Fibroblast of skin of right quadriceps (primary cell): Measurements from ENCODE around the gene EGR2.
"Not testable (repeated sequence)": the region's sequence is repeated elsewhere in the genome, so short reads cannot be mapped to it uniquely, and the experiment has no call there.

Experiments
- DNase-seq: peaks from one replicate; pipeline ENCODE4 v3.0.0-alpha.2; 2013

EGR2 gene

DNA sequence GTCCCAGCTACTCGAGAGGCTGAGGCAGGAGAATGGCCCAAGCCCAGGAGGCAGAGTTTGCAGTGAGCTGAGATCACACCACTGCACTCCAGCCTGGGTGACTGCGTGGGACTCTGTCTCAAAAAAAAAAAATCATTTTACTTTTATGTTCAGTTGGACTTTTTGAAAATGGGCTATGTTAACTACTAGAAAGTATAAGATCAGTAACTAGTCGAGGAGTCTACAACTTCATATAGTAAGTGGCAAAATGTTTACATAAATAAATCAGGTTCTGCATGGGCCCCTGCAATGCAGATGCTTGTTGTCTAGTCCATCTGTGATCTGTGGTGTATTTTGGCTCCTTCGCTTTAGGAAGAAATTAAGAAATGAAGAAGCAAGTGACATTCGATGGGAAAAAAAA lies 23.9 kb downstream of the EGR2 start:
- no peak for DNase-seq

DNA sequence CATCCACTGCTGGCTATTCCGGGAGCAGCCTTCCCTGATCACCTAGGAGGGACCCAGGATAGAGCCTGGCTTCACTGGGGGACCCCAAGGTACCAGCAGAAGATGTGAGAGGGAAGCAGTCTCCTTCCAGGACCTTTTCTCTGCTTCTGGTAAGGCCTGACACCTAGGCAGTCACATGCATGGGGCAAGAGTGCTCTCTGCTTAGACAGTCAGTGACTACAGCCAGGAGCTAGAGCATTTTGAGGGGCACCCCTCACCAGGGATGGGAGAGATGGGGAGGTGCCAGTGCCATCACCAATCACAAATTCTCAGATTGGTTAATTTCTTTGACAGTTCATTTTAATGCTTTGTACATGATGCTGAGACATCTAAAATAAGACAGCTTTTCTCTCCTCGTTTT lies 25.6 kb downstream of the EGR2 start:
- DNase-seq = no peak

- DNase-seq = no peak
These were observed 26.1 kb downstream of the EGR2 start for GRCh38 chr10:62790019-62790555.

DNA sequence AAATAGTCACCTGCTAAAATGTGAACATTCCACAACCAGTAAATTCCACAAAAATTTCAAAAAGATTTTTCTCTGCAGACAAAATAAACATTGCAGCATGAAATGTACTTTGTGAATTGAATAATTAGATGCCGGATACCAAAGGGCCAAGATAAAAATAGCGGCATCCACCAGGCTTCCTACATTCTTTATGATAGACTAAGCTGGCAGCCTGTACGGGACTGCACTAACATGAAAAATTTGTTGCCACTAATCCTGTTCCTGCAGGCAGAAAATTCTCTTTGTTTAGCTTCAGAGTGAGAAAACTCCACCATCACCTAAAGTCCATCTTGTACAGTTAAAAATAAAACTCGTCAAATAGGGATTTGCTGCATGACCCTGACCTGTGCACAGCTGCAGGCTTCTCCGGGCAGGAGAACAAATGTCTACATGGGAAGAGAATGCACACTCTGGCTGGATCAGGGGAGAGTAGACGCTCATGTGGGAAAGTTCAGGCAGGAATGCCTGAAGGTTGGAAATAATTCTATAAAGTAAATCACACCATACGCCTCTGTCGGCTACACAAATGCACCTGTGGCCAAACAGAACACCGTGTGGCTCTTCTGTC lies 27.2 kb downstream of the EGR2 start:
- DNase-seq = peak; percentile 31

GRCh38 chr10:62788285-62788684 lies 27.9 kb downstream of the EGR2 start:
- DNase-seq = not testable (repeated sequence)

- DNase-seq = not testable (repeated sequence)
These were observed 31.6 kb downstream of the EGR2 start for GRCh38 chr10:62784537-62784936.

DNA sequence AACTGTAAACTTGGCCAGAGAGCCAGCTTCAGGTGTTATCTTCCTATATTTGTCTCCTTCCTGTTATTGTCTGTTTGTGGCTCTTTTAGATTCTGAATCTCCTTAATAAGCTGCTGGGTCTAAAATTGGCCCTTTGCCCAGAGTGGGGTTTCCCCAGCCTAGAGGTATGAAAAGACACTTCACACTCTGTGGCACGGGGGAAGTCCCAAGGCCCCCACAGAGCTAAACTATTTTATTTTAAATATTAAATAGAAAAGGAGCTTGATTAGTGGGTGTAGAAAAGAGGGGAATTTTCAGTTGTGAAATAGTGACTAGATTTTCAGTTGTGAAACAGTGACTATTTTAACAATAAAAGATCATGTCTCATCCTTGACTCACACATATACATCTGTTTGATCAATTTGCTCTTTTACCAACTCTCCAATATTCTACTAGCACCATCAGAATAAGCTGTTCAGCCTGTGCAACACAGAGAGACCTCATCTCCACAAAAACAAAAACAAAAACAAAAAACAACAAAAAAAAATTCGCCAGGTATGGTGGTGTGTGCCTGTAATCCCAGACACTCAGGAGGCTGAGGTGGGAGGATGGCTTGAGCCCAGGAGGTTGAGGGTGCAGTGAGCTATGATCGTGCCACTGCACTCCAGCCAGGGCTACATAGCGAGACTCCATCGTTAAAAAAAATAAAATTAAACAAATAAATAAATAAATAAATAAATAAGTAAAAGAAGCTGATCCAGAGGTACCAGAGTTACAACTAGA lies 36.5 kb downstream of the EGR2 start:
- peak; percentile 21 for DNase-seq

GRCh38 chr10:62778125-62778524 lies 38.0 kb downstream of the EGR2 start:
- no peak for DNase-seq

- DNase-seq = peak; percentile 11
These were observed 43.8 kb downstream of the EGR2 start for GRCh38 chr10:62772186-62772974.

DNA sequence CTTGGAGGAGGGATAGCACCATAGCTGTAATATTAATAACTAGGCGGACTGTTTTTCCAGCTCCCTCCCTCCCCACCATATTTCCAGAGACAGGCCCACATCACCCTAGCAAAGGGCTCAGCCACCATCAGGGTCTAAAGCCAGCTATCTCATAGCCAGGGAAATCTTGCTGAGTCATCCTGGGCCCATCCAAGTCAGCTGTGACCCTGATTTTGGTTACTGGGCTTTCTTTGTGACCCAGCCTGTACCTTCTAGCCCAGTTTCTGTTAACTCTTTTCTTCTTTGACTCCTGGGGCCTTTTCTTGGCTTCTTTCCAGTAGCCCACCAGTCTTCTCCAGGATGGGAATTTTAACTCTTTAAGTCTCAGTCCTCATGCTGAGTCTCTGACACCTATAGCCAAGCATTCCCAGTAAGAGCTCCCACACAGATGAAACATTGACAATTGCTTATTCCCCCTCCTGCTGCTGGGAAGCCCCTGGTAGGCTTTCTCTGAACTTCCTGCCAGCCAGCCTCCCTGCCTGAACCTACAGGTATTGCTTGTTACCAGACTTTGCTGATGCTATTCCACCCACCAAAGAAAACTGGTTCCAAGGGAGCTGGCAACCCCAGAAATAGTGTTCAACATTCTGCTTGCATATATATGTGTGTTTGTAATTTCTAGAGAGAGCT lies 46.5 kb downstream of the EGR2 start:
- no peak for DNase-seq

- DNase-seq = no peak
These were observed 49.8 kb downstream of the EGR2 start for GRCh38 chr10:62766386-62766785.

DNA sequence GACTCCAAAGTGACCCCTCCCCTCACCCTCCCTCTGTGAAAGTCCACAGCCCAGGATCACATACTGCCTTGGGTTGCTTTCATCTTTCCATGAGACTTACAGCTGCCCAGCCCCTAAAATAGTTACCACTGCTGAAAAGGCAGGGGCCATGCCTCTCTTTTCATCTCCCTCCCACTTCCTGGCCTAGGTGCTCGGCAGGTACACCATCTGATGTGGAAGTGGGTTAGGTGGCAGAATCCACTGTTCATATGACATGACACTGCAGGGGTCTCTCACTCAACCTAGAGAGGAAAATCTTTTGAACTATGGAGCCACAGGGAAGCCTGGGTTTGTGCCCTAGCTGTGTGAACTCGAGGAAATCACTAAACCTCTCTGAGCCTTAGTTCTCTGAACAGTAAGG lies 50.4 kb downstream of the EGR2 start:
- no peak for DNase-seq

DNA sequence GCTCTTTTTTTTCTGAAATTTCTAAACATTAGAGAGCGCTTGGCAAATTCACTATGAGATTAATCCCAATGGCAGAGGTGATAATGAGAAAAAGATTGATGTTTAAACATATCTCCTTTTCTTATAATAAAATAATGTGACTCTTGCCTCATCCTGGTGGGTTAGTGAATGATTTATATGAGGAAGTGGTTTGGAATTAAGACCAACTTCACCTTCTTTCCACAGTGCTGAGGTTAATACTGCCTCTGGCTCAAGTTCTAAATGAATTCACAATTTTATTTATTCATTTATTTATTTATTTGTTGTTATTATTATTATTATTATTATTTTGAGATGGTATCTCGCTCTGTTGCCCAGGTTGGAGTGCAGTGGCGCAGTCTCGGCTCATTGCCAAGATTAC lies 52.2 kb downstream of the EGR2 start:
- no peak for DNase-seq

DNA sequence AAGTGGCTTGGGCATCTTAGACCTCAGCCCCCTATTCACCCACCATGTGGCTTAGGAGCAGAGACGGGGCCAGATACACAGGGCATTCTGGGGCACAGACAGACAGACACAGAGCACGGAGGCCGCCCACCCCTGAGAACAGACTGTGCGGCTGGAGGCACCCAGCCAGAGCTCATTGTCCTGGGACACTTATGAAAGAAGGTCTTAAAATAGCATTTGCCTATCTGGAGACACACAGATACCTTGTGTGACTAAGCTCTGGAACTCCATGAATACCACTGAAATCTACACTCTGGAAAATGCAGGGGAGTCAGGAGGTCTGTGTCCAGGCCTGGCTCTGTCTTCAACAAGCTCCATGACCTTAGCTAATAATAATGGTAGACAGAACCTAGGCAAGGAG lies 53.0 kb downstream of the EGR2 start:
- DNase-seq = no peak
